ENCODE results near the gene RFC5.

DNA sequence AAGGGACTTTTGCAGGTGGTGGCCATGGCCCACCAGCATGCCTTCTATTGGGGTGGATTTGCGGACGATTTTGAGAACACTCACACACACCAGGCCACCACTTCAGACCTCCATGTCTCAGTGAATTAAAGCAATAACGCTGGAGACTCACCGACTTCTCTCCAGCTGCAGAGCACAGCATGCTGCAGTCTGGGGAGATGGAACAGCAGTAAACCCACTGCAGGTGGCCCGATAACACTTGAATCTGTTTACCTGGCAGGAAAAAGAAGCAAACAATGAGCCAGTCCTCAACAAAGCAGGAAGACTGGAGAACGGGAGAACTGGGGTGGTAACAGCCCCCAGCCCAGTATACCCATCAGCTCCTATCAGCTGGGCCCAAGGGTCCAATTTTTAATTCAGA is 21.6 kb downstream of the RFC5 start:
- no peak for TF ChIP-seq CTCF (IDR thresholded peaks at IDR 0.05)
- TF ChIP-seq EP300 (IDR thresholded peaks at IDR 0.05), result no peak

All from gastroesophageal sphincter (tissue), 3 donors.